Immature natural killer cell (primary cell): ENCODE results near the gene CTNS. TPM values are rescaled to one million over a fixed set of nuclear protein-coding genes. Genes with fewer than 3 reads are reported as not detected.
A peak's percentile ranks its signal among the peaks of the same experiment; 100 is the strongest.

Source experiments
- DNase-seq, 3 donors: peaks; one replicate each; pipeline ENCODE4 v3.0.0; 2022; ENCODE audit warnings: mixed read lengths in 1 of 3
- H3K27ac Mint-ChIP-seq, 6 donors: one replicate each; pipeline ENCODE4 v1.8.0; 2020; ENCODE audit warnings: mixed read lengths in 6 of 6, mild to moderate bottlenecking in 5 of 6, inconsistent platforms in 4 of 6, moderate library complexity in 3 of 6
- H3K27me3 Mint-ChIP-seq, 3 donors: one replicate each; pipeline ENCODE4 v1.8.0; 2020 to 2021; ENCODE audit warnings: low read depth in 3 of 3, mild to moderate bottlenecking in 3 of 3, mixed read lengths in 3 of 3, moderate library complexity in 3 of 3, inconsistent platforms in 1 of 3
- H3K36me3 Mint-ChIP-seq, 3 donors: one replicate each; pipeline ENCODE4 v1.8.0; 2020; ENCODE audit warnings: mixed read lengths in 3 of 3, inconsistent platforms in 2 of 3, mild to moderate bottlenecking in 2 of 3
- H3K4me1 Mint-ChIP-seq, 2 donors: one replicate each; pipeline ENCODE4 v1.8.0; 2020; ENCODE audit warnings: inconsistent platforms in 2 of 2, mild to moderate bottlenecking in 2 of 2, mixed read lengths in 2 of 2, moderate library complexity in 1 of 2
- H3K4me3 Mint-ChIP-seq, 5 donors: one replicate each; pipeline ENCODE4 v1.8.0; 2020; ENCODE audit warnings: mild to moderate bottlenecking in 5 of 5, mixed read lengths in 5 of 5, inconsistent platforms in 3 of 5, moderate library complexity in 3 of 5
- H3K9me3 Mint-ChIP-seq, 6 donors: one replicate each; pipeline ENCODE4 v1.8.0; 2020; ENCODE audit warnings: mild to moderate bottlenecking in 6 of 6, mixed read lengths in 6 of 6, inconsistent platforms in 4 of 6, moderate library complexity in 3 of 6
- polyA plus RNA-seq, 3 donors: library from polyadenylated mRNA; unstranded; fragments of 300-500 nt; fragmentation: Illumina TruSeq; gene quantifications; one replicate each; pipeline ENCODE4 v1.2.3, GENCODE V29; 2021

Gene CTNS
- polyA plus RNA-seq, 3 donors from 2014 or later: 6.0 to 12.7 (median 7.2) TPM

DNA sequence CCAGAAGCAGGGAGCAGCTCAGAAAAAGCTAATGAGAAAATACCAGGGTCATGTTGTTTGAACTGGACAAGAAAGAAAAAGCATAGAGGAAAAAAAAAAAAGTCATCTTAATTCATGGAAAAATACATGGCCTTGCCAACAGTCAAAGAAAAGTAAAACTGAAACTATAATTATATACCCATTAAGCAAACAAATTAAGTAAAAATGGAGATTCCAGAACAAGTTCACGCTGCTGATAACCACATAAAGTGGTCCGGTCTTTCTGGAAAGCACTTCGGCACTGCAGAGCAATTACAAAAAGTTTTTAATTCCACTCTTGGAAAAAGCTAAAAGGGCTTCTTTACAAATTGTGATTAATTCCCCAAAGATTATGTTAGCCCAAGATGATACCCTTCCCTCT, 71.8 kb downstream of the CTNS start:
- H3K36me3 Mint-ChIP-seq: peaks cover 4 to 5% (median 5%) of the 10 kb centered on the region in 3 donors
- peaks cover 57 to 63% of the 10 kb centered on the region in 2 donors for H3K4me1 Mint-ChIP-seq
- no peak overlapping the region for H3K4me3 Mint-ChIP-seq
- peaks cover 8 to 12% (median 8%) of the 10 kb centered on the region in 3 donors for H3K27me3 Mint-ChIP-seq
- no peaks in the 10 kb centered on the region for H3K9me3 Mint-ChIP-seq
- DNase-seq: no peak
- H3K27ac Mint-ChIP-seq: peak overlapping the region in 4 of 6 donors; percentile 11 to 71 (median 31)

DNA sequence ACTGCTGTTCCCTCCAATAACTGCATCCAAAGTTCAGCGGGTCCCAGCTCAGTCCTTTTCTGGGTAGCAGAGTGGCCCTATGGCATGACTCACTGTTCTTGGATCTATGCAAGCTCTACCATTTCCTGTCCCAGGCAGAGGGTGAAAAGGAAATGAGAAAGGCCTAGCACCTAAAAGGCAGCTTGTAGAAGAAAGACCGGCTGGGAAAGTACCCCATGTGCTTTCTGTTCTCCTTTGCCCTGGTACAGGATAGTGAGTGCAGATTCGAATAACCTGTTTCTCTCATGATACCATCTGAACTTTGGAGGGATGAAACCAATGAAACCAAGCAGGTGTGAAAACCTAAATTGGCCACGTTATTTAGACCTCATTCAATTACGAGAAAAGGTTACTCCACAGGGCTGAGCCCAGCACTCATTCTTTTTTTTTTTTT, 74.4 kb downstream of the CTNS start:
- H3K4me3 Mint-ChIP-seq: peak overlapping the region; percentile 44 to 81 (median 61)
- peak; percentile 81 to 85 (median 83) for DNase-seq
- H3K9me3 Mint-ChIP-seq: no peaks in the 10 kb centered on the region
- peaks cover 12 to 17% (median 12%) of the 10 kb centered on the region in 3 donors for H3K36me3 Mint-ChIP-seq
- H3K27ac Mint-ChIP-seq: peak overlapping the region; percentile 61 to 95 (median 84)
- H3K4me1 Mint-ChIP-seq: peaks cover 45 to 53% of the 10 kb centered on the region in 2 donors
- peaks cover 6 to 12% (median 12%) of the 10 kb centered on the region in 3 donors for H3K27me3 Mint-ChIP-seq

Other genes with a start within 250 kb of the CTNS start
- not detected for gene OR1E1, start 238.3 kb upstream of the CTNS start, polyA plus RNA-seq
- not detected for gene OR3A3, start 225.4 kb upstream of the CTNS start, polyA plus RNA-seq
- gene OR1E2, start 202.9 kb upstream of the CTNS start, polyA plus RNA-seq: not detected
- not detected for gene SPATA22, start 164.9 kb upstream of the CTNS start, polyA plus RNA-seq
- gene ASPA, start 160.8 kb upstream of the CTNS start, polyA plus RNA-seq: not detected
- gene TRPV3, start 78.9 kb upstream of the CTNS start, polyA plus RNA-seq: 1 to 10 TPM in 1 of 3 donors, under 1 TPM in 2; 0.05 to 1.3 (median 0.39) TPM
- 1 to 10 TPM in 1 of 3 donors, under 1 TPM in 1, not detected in 1; 0.08 to 1.1 TPM for gene TRPV1, start 27.3 kb upstream of the CTNS start, polyA plus RNA-seq
- 1 to 10 TPM; 2.6 to 8.1 (median 6.4) TPM for gene SHPK, start 510 bp upstream of the CTNS start, polyA plus RNA-seq
- gene TAX1BP3, start 31.8 kb downstream of the CTNS start, polyA plus RNA-seq: 10 to 100 TPM; 36.1 to 49.2 (median 41.5) TPM
- gene EMC6, start 32.1 kb downstream of the CTNS start, polyA plus RNA-seq: 100 to 1,000 TPM; 104 to 137 (median 135) TPM
- gene P2RX5, start 59.4 kb downstream of the CTNS start, polyA plus RNA-seq: 1 to 10 TPM; 5.9 to 8.9 (median 8.4) TPM
- gene HASPIN, start 87.1 kb downstream of the CTNS start, polyA plus RNA-seq: under 1 TPM in 2 of 3 donors, not detected in 1; 0.20 to 0.47 TPM
- gene ITGAE, start 164.4 kb downstream of the CTNS start, polyA plus RNA-seq: 10 to 100 TPM; 68.2 to 81.9 (median 81.8) TPM
- 10 to 100 TPM in 2 of 3 donors, 1 to 10 TPM in 1; 5.7 to 18.3 (median 11.5) TPM for gene NCBP3, start 209.5 kb downstream of the CTNS start, polyA plus RNA-seq